HUES48 (cell line): ENCODE measurements around the gene FASN.
A peak's percentile ranks its signal among the peaks of the same experiment; 100 is the strongest.

Source experiments
- H3K27ac ChIP-seq: one replicate; pipeline ENCODE4 v1.7.0; 2013; ENCODE audit warnings: low read depth, low read length, inconsistent platforms
- H3K27me3 ChIP-seq: 2 replicates; pipeline ENCODE4 v1.6.1; 2013; ENCODE audit warnings: mild to moderate bottlenecking, low read length; ENCODE audit not compliant: control insufficient read depth, insufficient read depth
- H3K36me3 ChIP-seq: 2 replicates; pipeline ENCODE4 v1.6.1; 2013; ENCODE audit warnings: low read length; ENCODE audit not compliant: control insufficient read depth, insufficient read depth
- H3K4me1 ChIP-seq: 2 replicates; pipeline ENCODE4 v1.6.1; 2013; ENCODE audit warnings: mild to moderate bottlenecking, low read length; ENCODE audit not compliant: control insufficient read depth, insufficient read depth
- H3K4me3 ChIP-seq: 2 replicates; pipeline ENCODE4 v1.5.1; 2013; ENCODE audit warnings: mild to moderate bottlenecking, low read depth, low read length
- H3K9ac ChIP-seq: 2 replicates; pipeline ENCODE4 v1.6.1; 2013; ENCODE audit warnings: mild to moderate bottlenecking, low read depth, low read length, moderate library complexity
- H3K9me3 ChIP-seq: 2 replicates; pipeline ENCODE4 v1.6.1; 2013; ENCODE audit warnings: low read length; ENCODE audit not compliant: control insufficient read depth, insufficient read depth

Gene FASN

GRCh38 chr17:82033359-82034085 is 64.5 kb downstream of the FASN start:
- Histone ChIP-seq H3K27ac (no peak overlapping the region), H3K9ac (no peak overlapping the region), H3K4me1 (peaks cover 10% of the 10 kb centered on the region; the same call in 1 of the 2 replicates), H3K27me3 (no peaks in the 10 kb centered on the region), H3K36me3 (peaks cover 19% of the 10 kb centered on the region), H3K9me3 (no peaks in the 10 kb centered on the region), H3K4me3 (no peak overlapping the region)

- H3K4me1 ChIP-seq, result peaks cover 7% of the 10 kb centered on the region; the same call in 1 of the 2 replicates
- H3K9me3 ChIP-seq, result no peaks in the 10 kb centered on the region
- peak overlapping the region; percentile 30 for H3K9ac ChIP-seq
- H3K4me3 ChIP-seq, result peak overlapping the region; percentile 74
- no peaks in the 10 kb centered on the region for H3K27me3 ChIP-seq
- H3K36me3 ChIP-seq, result peaks cover 33% of the 10 kb centered on the region
- no peak overlapping the region for H3K27ac ChIP-seq
Measured at GRCh38 chr17:82031885-82032627, 66.0 kb downstream of the FASN start.

GRCh38 chr17:82031303-82031884 is 66.6 kb downstream of the FASN start, which contains the start of gene RAC3:
Gene RAC3, plus strand, starts transcription at chr17:82031678. Its CDS starts 84 bp downstream, at chr17:82031762.
- Histone ChIP-seq H3K36me3 (peaks cover 38% of the 10 kb centered on the region), H3K4me3 (peak within 1 kb of the TSS; percentile 74), H3K9ac (peak within 1 kb of the TSS; percentile 30), H3K4me1 (peaks cover 7% of the 10 kb centered on the region; the same call in 1 of the 2 replicates), H3K27me3 (no peaks in the 10 kb centered on the region), H3K27ac (no peak within 1 kb of the TSS), H3K9me3 (no peaks in the 10 kb centered on the region)

GRCh38 chr17:82030470-82031302 is 67.3 kb downstream of the FASN start:
- H3K9me3 ChIP-seq, result no peaks in the 10 kb centered on the region
- peaks cover 7% of the 10 kb centered on the region; the same call in 1 of the 2 replicates for H3K4me1 ChIP-seq
- H3K4me3 ChIP-seq, result peak overlapping the region; percentile 66
- peaks cover 36% of the 10 kb centered on the region for H3K36me3 ChIP-seq
- H3K9ac ChIP-seq, result no peak overlapping the region
- H3K27me3 ChIP-seq, result no peaks in the 10 kb centered on the region
- no peak overlapping the region for H3K27ac ChIP-seq

- Histone ChIP-seq H3K36me3 (peaks cover 29% of the 10 kb centered on the region), H3K9ac (no peak overlapping the region), H3K9me3 (no peaks in the 10 kb centered on the region), H3K27me3 (no peaks in the 10 kb centered on the region), H3K27ac (no peak overlapping the region), H3K4me3 (peak overlapping the region; percentile 66; the same call in 1 of the 2 replicates), H3K4me1 (peaks cover 7% of the 10 kb centered on the region; the same call in 1 of the 2 replicates)
Measured at GRCh38 chr17:82029990-82030469, 68.0 kb downstream of the FASN start.

- H3K27me3 ChIP-seq, result no peaks in the 10 kb centered on the region
- no peak overlapping the region for H3K4me3 ChIP-seq
- no peaks in the 10 kb centered on the region for H3K9me3 ChIP-seq
- no peak overlapping the region for H3K9ac ChIP-seq
- H3K4me1 ChIP-seq, result peaks cover 7% of the 10 kb centered on the region; the same call in 1 of the 2 replicates
- no peak overlapping the region for H3K27ac ChIP-seq
- H3K36me3 ChIP-seq, result peaks cover 29% of the 10 kb centered on the region
Measured at GRCh38 chr17:82029391-82029790, 68.6 kb downstream of the FASN start.

- Histone ChIP-seq H3K4me1 (peaks cover 7% of the 10 kb centered on the region; the same call in 1 of the 2 replicates), H3K9me3 (no peaks in the 10 kb centered on the region), H3K27ac (no peak overlapping the region), H3K9ac (no peak overlapping the region), H3K27me3 (no peaks in the 10 kb centered on the region), H3K4me3 (no peak overlapping the region), H3K36me3 (peaks cover 29% of the 10 kb centered on the region)
Measured at GRCh38 chr17:82028966-82029365, 69.1 kb downstream of the FASN start.
